Adipocyte (in vitro differentiated cells): ENCODE measurements around the gene CREB5.

ENCODE experiments used
- DNase-seq: peaks from one replicate; pipeline ENCODE4 v3.0.0-alpha.2; 2015; ENCODE audit warnings: low read depth
- H3K27me3 ChIP-seq: replicated peaks from 2 replicates; pipeline ENCODE4 v1.7.0; 2013; ENCODE audit warnings: mild to moderate bottlenecking, low read length, moderate library complexity; ENCODE audit not compliant: control insufficient read depth, insufficient read depth
- H3K36me3 ChIP-seq: 2 replicates; pipeline ENCODE4 v1.7.0; 2013; ENCODE audit warnings: low read length, mild to moderate bottlenecking, moderate library complexity; ENCODE audit not compliant: control insufficient read depth, insufficient read depth, severe bottlenecking
- H3K4me1 ChIP-seq: 2 replicates; pipeline ENCODE4 v1.7.0; 2013; ENCODE audit warnings: mild to moderate bottlenecking, low read length, moderate library complexity; ENCODE audit not compliant: control insufficient read depth, insufficient read depth
- H3K4me3 ChIP-seq: 2 replicates; pipeline ENCODE4 v1.7.0; 2013; ENCODE audit warnings: mild to moderate bottlenecking, low read length, moderate library complexity
- H3K9ac ChIP-seq: 2 replicates; pipeline ENCODE4 v1.7.0; 2013; ENCODE audit warnings: mild to moderate bottlenecking, low read length, moderate library complexity
- H3K9me3 ChIP-seq: 2 replicates; pipeline ENCODE4 v1.7.0; 2013; ENCODE audit warnings: mild to moderate bottlenecking, low read length, moderate library complexity; ENCODE audit not compliant: control insufficient read depth

The CREB5 gene

DNA sequence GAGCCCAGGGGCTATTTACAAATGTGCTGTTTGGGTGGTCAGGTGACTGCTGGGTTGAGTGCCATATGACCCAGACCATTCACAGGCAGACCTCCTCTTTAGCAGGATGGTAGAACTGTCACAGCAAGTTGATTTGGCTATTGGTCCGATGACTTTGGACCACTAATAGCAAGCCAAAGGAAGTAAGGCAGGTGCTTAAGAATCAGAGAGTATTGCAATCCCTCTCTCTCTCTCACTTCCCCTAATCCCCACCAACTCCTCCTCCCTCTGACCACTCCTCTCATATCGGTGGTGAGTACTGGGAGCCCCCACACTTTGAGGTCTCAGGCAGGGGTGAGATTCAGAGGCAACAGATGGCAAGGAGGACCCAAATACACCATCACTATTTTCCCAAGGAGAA is 380.5 kb downstream of the CREB5 start:
- Histone ChIP-seq H3K9ac (no peak overlapping the region), H3K4me3 (no peak overlapping the region), H3K9me3 (no peaks in the 10 kb centered on the region), H3K4me1 (peaks cover 25% of the 10 kb centered on the region), H3K27me3 (no peaks in the 10 kb centered on the region), H3K36me3 (no peaks in the 10 kb centered on the region)
- DNase-seq = no peak

DNA sequence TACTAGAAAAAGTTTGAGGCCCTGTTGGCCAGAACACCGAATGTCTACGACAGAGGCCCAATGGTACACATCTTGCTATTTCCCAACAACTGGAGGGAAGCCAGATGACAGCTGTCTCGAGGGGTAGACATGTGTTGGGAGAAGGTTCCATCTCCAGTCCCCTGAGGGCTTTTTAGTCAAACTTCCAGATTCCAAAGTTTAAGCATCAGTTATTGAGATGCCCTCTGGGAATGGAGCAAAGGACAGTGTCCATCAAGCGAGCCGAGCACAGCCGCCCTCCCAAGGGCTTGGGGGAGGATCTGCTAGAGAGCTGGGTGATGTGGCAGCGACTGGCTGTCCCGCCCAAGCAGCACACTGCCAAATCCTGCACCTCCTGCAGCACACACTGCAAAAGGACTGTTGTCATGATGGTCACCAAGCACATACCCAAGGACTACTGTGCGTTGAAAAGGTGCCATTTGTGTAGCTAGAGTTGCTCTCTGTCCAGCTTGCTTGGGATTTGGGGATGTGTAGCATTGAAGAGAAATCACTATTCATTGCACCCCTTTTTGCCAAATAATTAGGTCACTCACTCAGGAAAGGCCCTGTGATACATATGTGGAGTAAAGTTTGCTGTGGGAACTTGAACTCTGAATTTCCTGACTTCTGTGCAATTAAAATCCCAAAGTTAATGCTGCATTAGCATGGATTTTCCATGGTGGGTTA is 381.2 kb downstream of the CREB5 start:
- Histone ChIP-seq H3K36me3 (no peaks in the 10 kb centered on the region), H3K27me3 (no peaks in the 10 kb centered on the region), H3K4me3 (no peak overlapping the region), H3K4me1 (peaks cover 25% of the 10 kb centered on the region), H3K9ac (no peak overlapping the region), H3K9me3 (no peaks in the 10 kb centered on the region)
- DNase-seq = no peak

DNA sequence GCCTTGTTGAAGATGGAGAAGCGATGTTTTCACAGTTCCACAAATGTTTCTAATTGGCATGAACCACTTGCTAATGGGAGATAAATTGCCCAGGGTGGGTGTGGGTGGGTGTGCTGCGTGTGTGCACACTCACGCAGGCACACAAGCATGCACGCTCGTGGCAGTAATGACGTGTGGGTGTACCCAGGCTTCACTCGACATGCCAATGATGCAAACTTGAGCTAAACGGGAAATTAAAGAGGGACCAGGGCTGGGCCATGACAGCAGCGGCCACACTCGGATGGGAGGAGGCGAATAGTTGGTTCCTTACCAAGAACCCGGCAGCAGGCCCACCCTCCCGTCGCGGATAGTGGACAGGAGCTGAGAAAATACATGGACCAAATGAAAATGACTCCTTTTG is 386.0 kb downstream of the CREB5 start:
- Histone ChIP-seq H3K9me3 (no peaks in the 10 kb centered on the region), H3K4me3 (no peak overlapping the region), H3K36me3 (no peaks in the 10 kb centered on the region), H3K27me3 (no peaks in the 10 kb centered on the region), H3K4me1 (peaks cover 29% of the 10 kb centered on the region), H3K9ac (no peak overlapping the region)
- DNase-seq = no peak

DNA sequence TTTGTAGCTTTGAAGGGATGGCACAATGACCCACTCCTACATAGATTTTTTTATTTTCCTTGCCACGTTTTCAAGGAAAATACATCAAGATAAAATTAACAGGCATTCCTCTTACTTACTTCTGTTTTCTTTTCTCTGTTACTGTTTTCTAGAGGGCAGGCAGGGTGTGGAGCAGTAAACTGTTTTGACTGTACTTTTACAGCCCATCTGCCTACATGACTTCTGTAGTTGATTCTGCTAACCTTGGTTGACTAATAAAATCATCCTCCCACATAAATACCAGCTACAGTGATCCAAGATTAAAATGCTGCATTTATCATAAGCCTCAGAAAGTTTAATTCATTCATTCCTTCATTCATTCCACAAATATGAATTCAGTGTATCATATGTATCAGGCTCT is 387.3 kb downstream of the CREB5 start:
- DNase-seq = no peak
- no peaks in the 10 kb centered on the region for H3K9me3 ChIP-seq
- no peak overlapping the region for H3K4me3 ChIP-seq
- H3K36me3 ChIP-seq = no peaks in the 10 kb centered on the region
- H3K27me3 ChIP-seq = no peaks in the 10 kb centered on the region
- no peak overlapping the region for H3K9ac ChIP-seq
- H3K4me1 ChIP-seq = peaks cover 20% of the 10 kb centered on the region

DNA sequence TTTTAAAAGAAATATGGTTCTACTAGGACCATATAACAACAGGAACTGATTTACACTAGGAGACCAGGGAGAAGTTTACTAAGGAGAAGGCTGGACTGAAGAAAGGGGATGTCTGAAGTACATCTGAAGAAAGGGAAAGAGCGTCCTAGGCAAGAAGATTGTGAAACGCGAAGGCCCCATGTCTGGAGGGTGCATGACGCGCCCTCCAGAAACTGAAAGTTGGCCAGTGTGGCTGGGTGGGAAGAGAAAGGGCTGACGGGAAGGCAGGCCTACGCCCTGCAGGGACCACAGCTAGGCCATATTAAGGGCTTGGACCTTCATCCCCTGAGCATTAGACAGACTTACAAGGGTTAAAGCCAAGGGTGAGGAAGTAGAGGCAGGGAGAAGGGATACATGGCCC is 387.8 kb downstream of the CREB5 start:
- H3K4me1 ChIP-seq = peaks cover 23% of the 10 kb centered on the region
- no peak for DNase-seq
- H3K4me3 ChIP-seq = no peak overlapping the region
- no peaks in the 10 kb centered on the region for H3K27me3 ChIP-seq
- H3K36me3 ChIP-seq = no peaks in the 10 kb centered on the region
- no peaks in the 10 kb centered on the region for H3K9me3 ChIP-seq
- no peak overlapping the region for H3K9ac ChIP-seq

DNA sequence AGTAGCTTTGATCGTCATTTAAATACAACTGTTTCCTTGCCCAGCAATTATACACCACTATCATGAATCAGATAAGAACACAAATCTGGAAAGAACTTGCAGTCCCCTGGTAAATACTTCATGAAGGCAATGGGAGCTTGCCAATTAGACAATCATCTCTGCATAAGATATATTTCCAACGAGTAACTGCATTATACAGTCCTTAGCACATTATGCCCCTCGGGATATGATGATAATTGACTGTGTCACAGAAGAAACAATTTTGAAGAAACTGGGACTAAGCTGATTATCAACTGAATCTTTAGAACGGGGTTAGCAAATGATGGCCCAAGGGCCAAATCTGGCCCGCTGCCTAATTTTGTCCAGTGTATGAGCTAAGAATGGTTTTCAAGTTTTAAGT is 390.1 kb downstream of the CREB5 start:
- Histone ChIP-seq H3K36me3 (no peaks in the 10 kb centered on the region), H3K27me3 (no peaks in the 10 kb centered on the region), H3K9me3 (no peaks in the 10 kb centered on the region), H3K4me3 (no peak overlapping the region), H3K4me1 (peaks cover 27% of the 10 kb centered on the region), H3K9ac (no peak overlapping the region)
- peak; percentile 55 for DNase-seq

DNA sequence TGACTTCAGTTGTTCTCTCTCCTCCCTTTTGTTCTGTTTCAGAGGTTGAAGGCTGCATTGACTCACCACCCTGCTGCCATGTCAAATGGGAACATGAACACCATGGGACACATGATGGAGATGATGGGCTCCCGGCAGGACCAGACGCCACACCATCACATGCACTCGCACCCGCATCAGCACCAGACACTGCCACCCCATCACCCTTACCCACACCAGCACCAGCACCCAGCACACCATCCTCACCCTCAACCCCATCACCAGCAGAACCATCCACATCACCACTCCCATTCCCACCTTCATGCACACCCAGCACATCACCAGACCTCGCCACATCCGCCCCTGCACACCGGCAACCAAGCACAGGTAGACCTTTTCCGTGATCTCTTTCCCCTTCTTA is 391.8 kb downstream of the CREB5 start:
- no peak for DNase-seq
- H3K9me3 ChIP-seq = no peaks in the 10 kb centered on the region
- no peak overlapping the region for H3K4me3 ChIP-seq
- peaks cover 23% of the 10 kb centered on the region for H3K4me1 ChIP-seq
- H3K9ac ChIP-seq = no peak overlapping the region
- H3K36me3 ChIP-seq = no peaks in the 10 kb centered on the region
- H3K27me3 ChIP-seq = no peaks in the 10 kb centered on the region

DNA sequence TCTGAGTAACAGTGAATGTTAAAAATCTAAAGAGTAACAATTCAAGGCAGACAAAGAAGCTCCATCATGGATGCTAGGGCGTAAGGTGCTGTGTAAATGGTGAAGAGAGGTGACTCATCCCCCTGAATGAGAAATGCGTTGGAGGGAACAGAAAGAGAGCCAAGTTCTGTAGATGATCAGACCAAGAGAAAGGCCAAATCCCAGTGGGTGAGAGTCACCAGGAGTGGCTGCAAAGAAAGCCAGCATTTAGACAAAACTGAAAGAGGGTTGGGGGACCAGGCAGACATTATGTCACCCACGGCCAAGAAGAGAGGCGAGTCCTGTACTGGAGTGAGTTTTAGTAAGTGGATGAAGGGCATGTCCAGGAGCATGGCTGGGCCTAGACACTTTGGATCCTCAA is 392.7 kb downstream of the CREB5 start:
- Histone ChIP-seq H3K4me1 (peaks cover 15% of the 10 kb centered on the region), H3K36me3 (no peaks in the 10 kb centered on the region), H3K9me3 (no peaks in the 10 kb centered on the region), H3K4me3 (no peak overlapping the region), H3K27me3 (no peaks in the 10 kb centered on the region), H3K9ac (no peak overlapping the region)
- no peak for DNase-seq

DNA sequence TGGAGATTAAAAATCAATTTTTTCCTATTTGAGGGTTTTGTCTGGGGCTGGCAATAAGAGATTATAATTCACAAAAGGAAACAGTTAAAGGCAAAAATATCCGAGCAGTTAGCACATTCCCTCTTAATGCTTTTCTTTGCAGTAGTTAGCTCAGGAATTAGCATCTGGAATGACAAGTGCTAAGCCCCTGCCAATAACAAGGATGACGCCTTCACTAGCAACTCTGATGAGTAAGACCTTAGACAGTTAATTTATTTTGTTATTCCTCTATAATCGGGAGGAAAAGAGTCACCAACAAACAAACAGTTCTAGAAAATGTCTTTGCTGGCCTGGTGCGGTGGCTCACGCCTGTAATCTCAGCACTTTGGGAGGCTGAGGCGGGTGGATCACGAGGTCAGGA is 394.5 kb downstream of the CREB5 start:
- no peaks in the 10 kb centered on the region for H3K36me3 ChIP-seq
- DNase-seq = no peak
- H3K9me3 ChIP-seq = no peaks in the 10 kb centered on the region
- H3K27me3 ChIP-seq = no peaks in the 10 kb centered on the region
- H3K4me3 ChIP-seq = no peak overlapping the region
- H3K9ac ChIP-seq = no peak overlapping the region
- H3K4me1 ChIP-seq = peaks cover 16% of the 10 kb centered on the region

DNA sequence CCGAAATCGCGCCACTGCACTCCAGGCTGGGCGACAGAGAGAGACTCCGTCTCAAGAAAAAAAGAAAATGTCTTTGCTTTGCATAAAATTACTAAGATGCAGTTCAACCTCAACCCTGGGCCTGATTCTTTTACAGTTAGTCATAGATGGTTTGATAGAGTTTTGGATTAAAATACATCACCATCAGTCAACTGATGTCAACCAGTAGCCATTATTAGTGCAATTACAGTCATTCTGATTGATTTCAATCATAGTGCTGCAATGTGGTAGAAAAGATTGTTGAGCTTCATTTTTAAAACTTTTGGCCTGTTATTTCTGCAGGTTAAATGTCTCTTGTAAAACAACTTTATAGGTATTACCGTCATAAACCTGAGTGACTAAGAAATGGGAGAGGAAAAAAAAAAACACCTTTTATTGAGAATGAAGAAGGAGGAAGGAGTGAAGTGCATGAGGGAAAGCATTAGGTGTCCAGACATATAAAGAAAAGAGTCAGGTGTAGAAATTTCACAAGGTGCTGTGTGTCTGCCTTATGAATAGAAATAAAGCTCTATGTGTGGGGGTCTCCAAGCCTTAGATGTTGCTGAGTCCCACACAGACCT is 395.2 kb downstream of the CREB5 start:
- DNase-seq = no peak
- H3K36me3 ChIP-seq = no peaks in the 10 kb centered on the region
- peaks cover 14% of the 10 kb centered on the region for H3K4me1 ChIP-seq
- H3K27me3 ChIP-seq = no peaks in the 10 kb centered on the region
- H3K9me3 ChIP-seq = no peaks in the 10 kb centered on the region
- no peak overlapping the region for H3K4me3 ChIP-seq
- H3K9ac ChIP-seq = no peak overlapping the region

DNA sequence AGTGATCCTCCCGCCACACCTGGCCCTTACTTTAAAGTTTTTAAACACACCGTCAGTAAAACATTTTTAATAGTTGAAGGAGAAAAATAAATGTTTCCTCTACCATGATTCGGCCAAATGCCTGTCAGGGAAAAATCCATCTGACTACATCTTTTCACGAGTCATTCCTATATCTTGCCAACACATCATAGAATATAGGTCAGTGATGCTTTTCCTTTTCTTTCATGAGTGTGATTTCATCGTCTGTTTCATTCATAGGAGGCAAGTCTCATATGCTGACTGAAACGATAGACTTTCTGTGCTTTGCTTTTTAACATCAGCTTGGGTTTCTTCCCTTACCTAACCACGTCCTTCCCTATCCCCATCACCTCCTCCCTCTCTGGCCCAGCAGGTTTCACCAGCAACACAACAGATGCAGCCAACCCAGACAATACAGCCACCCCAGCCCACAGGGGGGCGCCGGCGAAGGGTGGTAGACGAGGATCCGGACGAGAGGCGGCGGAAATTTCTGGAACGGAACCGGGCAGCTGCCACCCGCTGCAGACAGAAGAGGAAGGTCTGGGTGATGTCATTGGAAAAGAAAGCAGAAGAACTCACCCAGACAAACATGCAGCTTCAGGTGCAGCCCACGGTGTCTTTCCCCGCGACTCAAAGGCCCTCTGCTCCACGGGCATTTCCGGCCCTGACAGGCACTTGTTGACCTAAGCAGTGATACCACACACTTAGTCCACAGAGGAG is 396.6 kb downstream of the CREB5 start:
- Histone ChIP-seq H3K27me3 (no peaks in the 10 kb centered on the region), H3K36me3 (no peaks in the 10 kb centered on the region), H3K4me3 (no peak overlapping the region), H3K4me1 (peaks cover 12% of the 10 kb centered on the region), H3K9ac (no peak overlapping the region), H3K9me3 (no peaks in the 10 kb centered on the region)
- peak; percentile 24 for DNase-seq
